Measurements from ENCODE around the gene ARHGEF12. TPM values are rescaled to one million over a fixed set of nuclear protein-coding genes. Genes with fewer than 3 reads are reported as not detected.
A peak's percentile ranks its signal among the peaks of the same experiment; 100 is the strongest.

The ARHGEF12 gene
- total and polyA plus RNA-seq, 10 of the 15 experiments (the other 5 are each of a cell fraction or from before 2014, with no cell fraction given) = 2.7 to 40.8 (median 20.9) TPM

- Histone ChIP-seq H3K4me2 (ENCODE audit: control insufficient read depth, insufficient read depth) (no peak overlapping the region), H3K36me3 (ENCODE audit: control insufficient read depth in 2 of 2, insufficient read depth in 2 of 2, low read length in 1 of 2) (peaks cover 2 to 15% of the 10 kb centered on the region in 2 experiments; a peak in 3 of 4 replicates), H3K79me2 (ENCODE audit: control insufficient read depth, insufficient read depth, low read length) (no peaks in the 10 kb centered on the region), H3K4me1 (ENCODE audit: control insufficient read depth, insufficient read depth, low read length) (no peaks in the 10 kb centered on the region), H3K9ac (ENCODE audit: control insufficient read depth, insufficient read depth, low read length) (no peak overlapping the region), H3K9me3 (replicated peaks; ENCODE audit: control insufficient read depth, insufficient read depth, low read length) (no peaks in the 10 kb centered on the region), H3K4me3 (no peak overlapping the region), H3K27ac (ENCODE audit: control insufficient read depth, insufficient read depth) (no peak overlapping the region), H2AFZ (ENCODE audit: control insufficient read depth, low read depth, low read length) (no peak overlapping the region), H3K27me3 (replicated peaks in 1 of 2; ENCODE audit: control insufficient read depth in 2 of 2, insufficient read depth in 2 of 2, low read length in 1 of 2) (no peaks in the 10 kb centered on the region), H4K20me1 (ENCODE audit: control insufficient read depth, insufficient read depth) (no peaks in the 10 kb centered on the region)
- FAIRE-seq (no peak), DNase-seq (ENCODE audit: low read depth, low spot score) (no peak), ATAC-seq (peak; percentile 40; the same call in 2 of the 3 replicates)
- intact Hi-C loops (cut with micrococcal nuclease; ENCODE audit: unreplicated experiment) (no loop called here), in situ Hi-C loops (cut with MboI) (no loop called here)
- ChIA-PET CTCF (no interaction called here), SMC1A (ENCODE audit: uncharacterized antibody, unreplicated experiment) (interaction anchor here (1.5 to 2.2 kb wide), 4 partner anchors 9 to 133 kb away, joined by 4 to 6 read pairs (median 5); no protein-coding TSS in a partner anchor), POLR2A (no interaction called here), RAD21 (ENCODE audit: unreplicated experiment) (interaction anchor here (1.3 kb wide), 1 partner anchor 124 kb away, joined by 3 read pairs; no protein-coding TSS in a partner anchor)
- BruUV-seq (replicated peaks) = no TSS peak
- WGBS (ENCODE audit: insufficient coverage, insufficient replicate concordance, low lambda C conversion rate, missing lambda C conversion rate) = 76% methylated on average over 6 of the region's 6 CpGs
- TF ChIP-seq ATF2 (IDR thresholded peaks at IDR 0.05; ENCODE audit: low read length) = no peak
- TF ChIP-seq ZBTB4 (CRISPR knock-in tag; IDR thresholded peaks at IDR 0.05) = no peak
- no peak for TF ChIP-seq FOXK2 (IDR thresholded peaks at IDR 0.05)
- TF ChIP-seq MTA2 (IDR thresholded peaks at IDR 0.05; ENCODE audit: low read depth) = no peak
- peak; percentile 83 for TF ChIP-seq MEF2B (IDR thresholded peaks at IDR 0.05; ENCODE audit: partially characterized antibody, poor library complexity, severe bottlenecking)
- no peak for TF ChIP-seq IRF3 (IDR thresholded peaks at IDR 0.05)
- TF ChIP-seq CREB1 (IDR thresholded peaks at IDR 0.05; ENCODE audit: low read depth) = no peak
- TF ChIP-seq KLF5 (IDR thresholded peaks at IDR 0.05; ENCODE audit: partially characterized antibody) = no peak
- peak; percentile 90 for TF ChIP-seq ZBTB40 (IDR thresholded peaks at IDR 0.05; ENCODE audit: borderline replicate concordance)
- TF ChIP-seq ZNF274 (IDR thresholded peaks at IDR 0.05; ENCODE audit: insufficient read depth, insufficient read length) = no peak
- TF ChIP-seq ZBED1 (IDR thresholded peaks at IDR 0.05; ENCODE audit: borderline replicate concordance) = no peak
- no peak for TF ChIP-seq SREBF1 (IDR thresholded peaks at IDR 0.05; ENCODE audit: low read length)
- TF ChIP-seq ATF3 (IDR thresholded peaks at IDR 0.05; ENCODE audit: borderline replicate concordance, extremely low read depth, low read depth, low read length) = no peak
- no peak for TF ChIP-seq MEF2A (IDR thresholded peaks at IDR 0.05; ENCODE audit: insufficient read depth, low read depth, low read length)
These were observed 129.8 kb downstream of the ARHGEF12 start for GRCh38 chr11:120465921-120466534.
